ENCODE results near the gene CACTIN.
"Not testable (repeated sequence)": the region's sequence is repeated elsewhere in the genome, so short reads cannot be mapped to it uniquely, and the experiment has no call there.

The CACTIN gene

DNA sequence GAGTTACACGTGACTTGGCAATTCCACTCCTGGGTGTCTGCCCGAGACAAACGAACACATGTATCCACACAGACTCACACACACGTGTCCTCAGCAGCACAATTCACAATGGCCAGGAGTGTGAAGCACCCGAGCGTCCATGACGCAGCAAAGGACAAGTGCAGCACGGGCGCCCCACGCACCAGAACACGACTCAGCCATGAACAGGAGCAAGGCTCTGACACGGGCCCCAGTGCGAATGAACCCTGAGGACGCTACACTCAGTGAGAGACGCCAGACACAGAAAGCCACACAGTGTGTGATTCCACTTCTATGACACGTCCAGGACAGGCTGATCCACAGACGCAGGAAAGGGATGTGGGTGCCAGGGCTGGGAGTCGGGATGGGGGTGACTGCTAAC is 37.2 kb upstream of the CACTIN start:
- no peak for DNase-seq (ENCODE audit: low read depth)

DNA sequence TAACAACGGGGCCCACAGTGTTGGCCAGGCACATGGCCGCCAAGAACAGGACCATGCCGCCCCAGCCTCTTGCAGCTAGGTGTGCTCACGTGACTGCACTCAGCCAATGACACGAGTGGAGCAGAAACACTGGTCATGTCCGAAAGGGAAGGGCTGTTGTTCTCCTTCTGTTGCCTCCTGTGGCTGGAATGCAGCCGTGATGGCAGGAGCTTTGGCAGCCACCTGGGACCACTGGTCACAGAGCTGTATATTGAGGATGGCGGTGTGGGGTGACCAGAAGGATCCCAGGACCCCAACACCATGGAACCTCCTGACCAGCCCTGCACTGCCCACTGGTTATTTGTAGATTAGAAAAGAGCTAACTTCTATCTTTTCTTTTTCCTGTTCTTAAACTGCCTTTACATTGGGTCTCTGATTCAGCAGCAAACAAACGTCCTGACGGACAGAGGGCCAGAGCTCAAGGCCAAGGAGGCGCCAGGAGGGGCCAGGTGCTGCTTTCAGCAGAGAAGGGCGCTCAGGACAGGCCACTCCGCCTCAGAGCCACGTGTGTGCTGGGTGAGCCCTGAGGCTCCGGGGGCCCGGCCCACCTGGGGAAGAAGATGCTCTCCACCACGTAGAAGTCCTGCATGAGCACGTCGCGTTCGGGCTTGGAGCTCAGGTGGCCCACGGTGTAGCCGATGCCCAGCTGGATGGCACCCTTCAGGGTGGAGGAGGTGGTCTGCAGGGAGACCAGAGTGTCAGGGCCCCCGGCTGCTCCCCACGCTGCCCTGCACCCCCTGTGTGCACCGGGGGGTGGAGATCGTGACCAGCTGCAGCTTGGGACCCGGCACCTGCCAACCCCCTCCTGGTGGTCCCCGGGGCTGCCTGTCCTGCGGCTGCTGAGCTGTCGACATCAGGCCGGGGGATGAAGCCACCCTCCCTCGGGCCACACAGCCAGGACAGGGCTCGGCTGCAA is 35.0 kb upstream of the CACTIN start:
- DNase-seq (ENCODE audit: low read depth) = no peak

DNA sequence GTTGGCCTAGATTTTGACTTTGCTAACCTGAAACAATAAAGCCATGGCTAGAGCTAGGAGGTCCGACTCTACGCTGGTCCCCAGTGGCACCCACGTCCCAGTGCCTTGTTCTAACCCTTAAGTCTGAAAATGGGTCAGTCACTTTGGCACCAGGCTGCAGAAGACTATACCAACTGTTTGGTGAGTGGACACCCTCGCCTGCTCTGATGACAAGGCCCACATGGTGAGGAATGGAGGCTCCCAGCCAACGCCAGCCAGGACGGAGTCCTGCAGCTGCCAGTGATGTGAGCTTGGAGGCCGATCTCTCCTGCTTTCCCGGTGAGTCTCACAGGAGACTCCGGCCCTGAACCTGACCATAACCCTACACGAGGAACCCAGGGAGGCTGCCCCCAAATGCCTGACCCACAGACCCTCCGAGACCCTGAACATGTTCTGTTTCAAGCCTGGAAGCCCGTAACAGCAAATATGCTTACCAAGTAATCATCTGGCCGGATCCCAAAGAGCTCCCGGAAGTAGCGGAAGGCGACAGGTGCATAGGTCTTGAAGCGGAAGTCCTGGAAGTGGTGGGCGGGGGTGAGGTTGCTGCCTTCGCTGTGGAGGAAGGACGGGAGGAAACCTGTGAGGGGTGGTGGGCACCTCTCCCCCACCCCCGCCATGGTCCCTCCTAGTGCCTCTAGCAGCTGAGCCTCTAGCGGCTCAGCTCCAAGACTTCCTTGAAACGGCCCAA is 34.1 kb upstream of the CACTIN start:
- DNase-seq (ENCODE audit: low read depth) = no peak

DNA sequence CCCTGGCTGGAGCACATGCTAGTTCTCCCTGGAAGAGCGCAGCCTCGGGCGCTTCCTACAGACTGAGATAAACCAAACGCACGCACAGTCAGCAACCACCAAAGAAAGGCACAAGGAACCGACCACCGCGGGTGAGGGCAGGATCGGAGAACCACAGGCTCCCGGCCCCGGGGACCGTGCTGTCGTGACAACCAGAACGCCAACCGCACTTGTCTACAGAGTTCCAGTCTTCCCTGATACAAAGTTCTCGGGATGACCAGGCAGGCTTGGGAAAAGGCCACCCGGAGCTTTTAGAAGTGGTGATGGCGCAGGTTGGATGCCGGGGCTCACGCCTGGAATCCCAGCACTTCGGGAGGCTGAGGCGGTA is 33.1 kb upstream of the CACTIN start:
- no peak for DNase-seq (ENCODE audit: low read depth)

DNA sequence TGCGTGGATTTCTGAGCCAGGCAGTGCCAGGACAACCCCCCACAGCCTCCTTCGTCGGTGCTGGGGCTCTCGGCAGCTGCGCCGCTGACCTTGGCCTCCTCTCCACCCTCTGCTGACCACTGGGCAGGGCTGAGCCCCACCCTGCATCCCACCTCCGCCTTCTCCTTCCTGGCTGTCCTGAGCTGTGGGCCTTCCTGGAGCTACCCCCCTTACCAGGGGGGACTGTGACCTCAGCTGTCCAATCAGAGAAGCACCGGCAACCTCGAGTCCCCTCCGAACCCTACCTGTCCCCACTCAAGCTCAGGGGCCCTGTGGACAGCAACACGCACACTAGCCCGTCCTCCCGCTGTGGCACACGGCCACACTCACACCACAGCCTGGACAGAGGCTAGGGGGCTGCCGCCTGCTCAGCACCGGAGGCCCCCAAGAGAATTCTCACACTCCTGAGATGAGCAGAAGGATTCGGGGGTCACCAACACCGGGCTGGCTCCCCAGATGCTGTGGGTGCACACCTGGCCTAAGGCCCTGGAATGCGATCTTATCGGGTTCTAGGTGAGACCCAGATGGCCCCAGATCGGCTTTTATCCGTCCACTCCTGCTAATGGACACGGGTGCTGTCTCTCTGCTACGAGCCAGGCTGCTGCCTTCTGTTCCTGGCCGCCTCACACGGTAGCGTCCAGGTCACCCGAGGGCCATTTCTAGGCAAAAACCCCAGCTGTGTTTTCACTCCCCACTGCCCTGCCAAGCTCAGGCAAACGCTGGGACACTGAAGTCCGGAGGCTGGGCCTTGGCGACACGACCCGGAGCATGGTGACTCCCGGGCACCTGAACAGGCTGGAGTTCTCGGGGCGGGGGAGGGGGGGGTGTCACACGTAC is 32.5 kb upstream of the CACTIN start:
- no peak for DNase-seq (ENCODE audit: low read depth)

DNA sequence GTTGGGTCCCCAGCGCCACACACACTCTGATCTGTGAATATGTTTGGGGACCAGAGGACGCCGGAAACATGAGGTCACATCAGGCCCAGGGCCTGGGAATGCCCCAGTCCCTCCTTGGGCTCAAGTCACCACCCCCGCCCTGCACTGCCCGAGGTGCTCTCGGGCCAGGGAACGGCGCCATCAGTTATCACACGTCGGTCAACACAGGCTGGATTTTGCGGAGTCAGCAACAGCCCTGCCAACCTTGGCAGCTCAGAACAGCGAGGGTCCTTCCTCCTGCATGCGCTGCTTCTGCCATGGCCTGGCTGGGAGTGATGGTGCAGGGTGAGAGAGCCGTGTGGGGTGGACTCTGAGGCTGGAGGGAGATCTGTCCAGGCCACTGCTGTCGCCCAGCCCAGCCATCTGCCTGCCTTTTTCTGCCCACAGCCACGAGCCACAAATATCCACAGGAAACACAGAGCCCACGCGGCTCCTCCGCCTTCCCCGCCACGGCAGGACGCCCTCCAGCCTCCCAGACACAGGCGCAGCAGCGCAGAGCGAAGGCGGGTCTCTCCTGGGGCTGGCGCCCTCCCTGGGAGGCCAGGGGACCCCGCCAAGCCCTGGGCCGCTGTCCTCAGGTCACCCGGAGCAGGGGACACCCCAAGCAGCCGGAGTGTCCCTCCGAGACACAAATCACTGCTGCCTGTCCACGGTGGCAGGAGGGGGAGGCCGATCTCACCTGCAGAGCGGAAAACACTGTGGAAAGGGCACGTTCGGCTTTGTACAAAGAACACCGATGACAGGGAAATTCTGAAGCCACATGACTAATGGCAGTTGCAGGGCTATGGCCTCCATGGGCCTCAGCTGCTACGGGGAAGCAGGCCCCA is 31.6 kb upstream of the CACTIN start:
- DNase-seq (ENCODE audit: low read depth) = no peak

DNA sequence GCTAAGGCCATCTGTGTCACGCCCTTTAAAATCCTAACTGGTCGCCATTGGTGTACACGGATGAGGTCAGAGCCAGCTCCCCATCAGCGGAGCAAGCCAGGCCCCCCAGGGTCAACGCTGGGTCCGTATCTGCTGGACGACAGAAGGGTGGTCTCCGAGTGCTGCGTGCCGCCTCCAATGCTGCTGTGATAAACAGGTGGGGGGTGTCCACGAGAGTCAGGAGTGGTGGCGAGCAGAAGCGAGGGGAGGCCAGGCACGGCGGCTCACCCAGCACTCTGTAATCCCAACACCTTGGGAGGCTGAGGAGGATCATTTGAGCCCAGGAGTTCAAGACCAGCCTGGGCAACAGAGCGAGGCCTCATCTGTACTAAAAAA is 30.8 kb upstream of the CACTIN start:
- DNase-seq (ENCODE audit: low read depth) = no peak

DNA sequence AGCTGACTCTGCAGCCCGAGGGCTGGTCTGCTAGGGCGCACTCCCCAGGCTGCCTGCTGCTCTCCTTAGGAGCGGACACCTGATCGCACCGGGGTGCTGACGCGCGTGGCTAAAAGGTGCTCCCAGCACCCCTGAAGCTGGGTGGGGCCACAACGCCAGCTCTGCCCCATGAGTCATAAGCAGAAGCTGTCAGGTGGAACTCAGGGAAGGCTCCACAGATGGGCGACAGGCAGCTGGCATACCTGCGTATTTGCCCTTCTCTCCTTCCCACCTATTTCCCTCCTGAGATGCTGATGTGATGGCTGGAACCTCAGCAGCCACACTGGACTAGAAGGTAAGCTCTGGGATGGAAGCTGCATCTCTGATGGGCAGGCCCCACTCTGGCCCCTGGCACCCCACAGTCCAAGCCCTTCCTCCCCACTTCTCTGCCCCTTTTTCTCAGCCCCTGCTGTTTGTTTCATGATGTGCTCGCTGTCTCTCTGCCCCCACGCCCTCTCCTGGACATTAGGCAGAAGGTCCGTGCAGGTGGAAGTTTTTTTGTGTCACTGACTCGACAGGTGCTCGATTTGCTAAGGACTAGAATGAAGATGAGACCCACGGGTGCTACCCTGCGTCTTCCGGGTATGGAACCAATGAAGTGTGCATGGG is 30.3 kb upstream of the CACTIN start:
- no peak for DNase-seq (ENCODE audit: low read depth)

DNA sequence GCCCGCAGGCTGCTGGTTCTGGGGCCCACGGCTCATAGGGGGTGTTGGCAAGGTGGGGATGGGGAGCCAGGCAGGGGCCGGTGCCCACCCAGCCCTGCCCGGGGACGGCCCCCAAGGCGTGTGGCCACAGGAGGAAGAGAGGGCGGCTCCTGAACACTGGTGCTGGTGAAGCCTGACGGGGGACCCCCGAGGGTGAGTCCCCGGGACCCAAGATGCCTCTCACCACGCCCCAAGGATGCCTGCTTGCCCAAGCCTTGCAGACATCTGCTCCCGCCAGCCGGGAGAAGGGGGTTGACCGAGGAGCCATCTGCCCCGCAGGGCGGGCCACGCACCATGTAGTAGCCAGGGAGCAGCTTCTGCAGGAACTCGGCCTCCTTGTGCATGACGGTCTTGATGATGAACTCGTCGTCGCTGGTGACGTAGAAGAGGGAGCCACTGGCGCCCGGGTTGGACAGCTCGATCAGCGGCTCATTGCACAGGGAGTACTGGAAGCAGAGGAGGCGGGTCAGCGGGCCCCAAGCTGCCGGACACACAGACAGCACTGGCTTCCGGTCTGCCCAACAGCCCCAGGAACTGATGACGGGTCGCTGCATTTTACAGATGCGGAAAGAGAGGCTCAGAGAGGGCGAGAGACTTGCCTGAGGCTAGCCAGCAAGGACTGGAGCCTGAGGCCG is 29.6 kb upstream of the CACTIN start:
- DNase-seq (ENCODE audit: low read depth) = no peak

DNA sequence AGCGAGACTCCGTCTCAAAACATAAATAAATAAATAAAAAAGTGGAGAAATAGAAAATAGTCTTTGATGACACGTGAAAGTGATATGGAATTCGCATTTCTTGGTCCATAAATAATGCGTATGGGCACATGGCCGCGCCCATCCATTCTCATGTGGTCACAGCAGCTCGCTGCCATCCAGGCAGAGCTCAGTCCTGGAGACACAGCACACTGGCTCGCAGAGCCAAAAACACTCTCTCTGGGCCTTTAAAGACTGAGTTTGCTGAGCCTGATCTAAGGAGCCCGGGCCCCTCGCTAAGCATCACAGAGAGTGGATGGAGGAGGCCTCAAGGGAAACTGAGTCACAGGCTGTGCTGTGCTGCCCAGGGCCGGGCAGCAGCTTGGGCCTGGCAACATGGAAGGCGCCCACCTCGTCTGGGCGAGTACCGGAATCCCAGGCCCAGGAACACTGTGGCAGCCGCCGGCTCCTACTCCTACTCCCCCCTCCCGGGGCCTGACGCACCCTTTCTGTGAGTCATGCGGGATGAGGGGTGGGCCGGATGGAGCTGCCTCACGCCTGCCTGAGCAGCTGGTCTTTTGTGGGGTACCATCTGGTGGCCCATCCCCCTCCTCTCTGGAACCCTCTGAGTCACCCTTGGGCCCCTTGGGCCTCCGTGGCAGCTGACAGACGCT is 28.9 kb upstream of the CACTIN start:
- no peak for DNase-seq (ENCODE audit: low read depth)

DNA sequence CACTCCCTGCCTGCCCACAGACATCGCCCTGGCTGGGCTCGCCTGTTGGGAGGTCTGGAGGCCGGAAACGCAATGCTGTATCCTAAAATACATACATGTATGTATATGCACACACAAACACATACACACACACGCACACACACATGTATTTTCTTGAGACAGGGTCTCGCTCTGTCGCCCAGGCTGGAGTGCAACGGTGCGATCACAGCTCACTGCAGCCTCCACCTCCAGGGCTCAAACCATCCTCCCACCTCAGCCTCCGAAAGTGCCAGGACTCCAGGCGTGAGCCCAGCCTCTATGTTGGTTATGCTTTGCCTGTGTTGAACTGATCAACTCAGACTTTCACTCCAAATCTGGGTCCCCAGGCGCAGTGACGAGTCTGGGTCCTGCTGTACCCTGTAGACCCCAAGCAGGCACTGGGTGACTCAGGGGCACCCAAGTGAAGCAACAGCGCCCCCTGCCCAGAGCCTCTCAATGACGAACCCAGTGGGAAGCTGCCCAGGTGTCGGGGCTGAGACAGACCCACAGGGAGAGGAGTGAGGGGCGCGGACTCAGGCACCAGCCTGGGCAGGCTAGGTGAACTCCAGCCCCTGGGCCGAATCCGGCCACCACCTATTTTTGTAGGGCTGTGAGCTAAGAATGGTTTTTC is 27.4 kb upstream of the CACTIN start:
- no peak for DNase-seq (ENCODE audit: low read depth)

DNA sequence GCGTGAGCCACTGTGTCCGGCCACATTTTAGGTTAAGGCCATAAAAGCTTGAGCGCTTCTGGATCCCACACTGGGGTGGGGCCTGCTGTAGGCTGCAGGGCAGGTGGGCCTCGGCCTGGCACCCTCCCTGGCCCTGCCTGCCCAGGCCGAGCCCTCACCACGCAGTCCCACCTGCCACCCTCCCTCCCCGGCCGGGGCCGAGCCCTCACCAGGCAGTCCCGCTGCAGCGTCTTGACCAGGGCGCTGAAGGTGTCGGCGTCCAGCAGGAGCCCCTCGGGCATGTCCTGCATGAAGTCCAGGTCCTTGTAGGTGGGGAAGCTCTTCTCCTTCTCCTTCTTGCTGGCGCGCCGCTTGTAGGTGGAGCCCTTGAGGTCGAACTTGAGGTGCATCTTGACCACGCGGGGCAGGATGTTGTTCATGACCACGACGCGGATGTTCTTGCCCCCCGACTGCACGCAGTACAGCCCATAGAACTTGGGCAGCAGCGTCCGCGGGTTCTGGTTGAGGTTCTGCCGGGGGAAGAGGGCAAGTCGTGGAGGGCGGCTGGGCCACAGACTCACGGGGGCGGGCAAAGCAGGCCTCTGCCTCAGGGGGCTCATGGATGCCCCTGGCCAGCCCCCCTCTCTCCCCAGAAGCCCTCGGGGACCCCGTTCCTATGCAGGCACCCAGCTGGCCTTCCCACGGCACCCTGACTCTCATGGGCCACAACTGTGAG is 26.6 kb upstream of the CACTIN start:
- no peak for DNase-seq (ENCODE audit: low read depth)

DNA sequence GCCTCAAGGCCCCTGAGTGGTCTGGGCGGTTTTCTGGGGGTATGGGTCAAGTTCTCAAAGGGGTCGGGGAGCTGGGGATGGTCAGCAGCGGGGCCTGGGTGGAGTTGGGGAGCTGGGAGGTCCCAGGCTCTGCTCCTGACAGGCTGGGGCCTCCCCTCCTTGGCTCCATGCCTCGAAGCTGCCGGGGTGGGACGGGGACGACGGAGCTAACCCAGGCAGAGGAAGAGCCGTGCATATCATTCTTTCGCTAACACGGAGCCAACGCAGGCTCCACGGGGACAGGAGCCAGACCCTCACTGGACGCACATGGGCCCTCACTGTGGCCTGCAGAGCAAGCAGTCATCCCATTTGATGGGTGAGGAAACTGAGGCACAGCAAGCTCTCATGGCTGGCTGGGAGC is 25.8 kb upstream of the CACTIN start:
- no peak for DNase-seq (ENCODE audit: low read depth)

DNA sequence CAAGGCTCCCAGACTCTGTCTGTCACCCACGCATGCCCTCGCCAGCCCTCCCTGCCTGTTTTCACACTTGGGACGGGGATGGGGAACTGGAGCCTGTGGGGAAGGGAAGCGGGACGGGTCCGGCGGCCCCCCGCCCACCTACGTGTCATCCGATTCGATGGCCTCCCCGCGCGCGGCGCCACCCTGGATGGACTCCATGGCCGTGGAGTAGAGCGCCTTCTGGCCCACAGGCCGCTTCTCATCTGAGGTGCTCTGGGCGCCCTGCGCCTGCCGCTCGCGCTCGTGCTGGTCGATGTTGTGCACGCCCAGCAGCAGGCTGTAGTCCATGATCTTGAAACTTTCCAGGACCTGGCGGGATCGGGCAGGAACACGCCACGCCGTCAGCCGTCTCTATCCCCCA is 25.1 kb upstream of the CACTIN start:
- DNase-seq (ENCODE audit: low read depth) = no peak

DNA sequence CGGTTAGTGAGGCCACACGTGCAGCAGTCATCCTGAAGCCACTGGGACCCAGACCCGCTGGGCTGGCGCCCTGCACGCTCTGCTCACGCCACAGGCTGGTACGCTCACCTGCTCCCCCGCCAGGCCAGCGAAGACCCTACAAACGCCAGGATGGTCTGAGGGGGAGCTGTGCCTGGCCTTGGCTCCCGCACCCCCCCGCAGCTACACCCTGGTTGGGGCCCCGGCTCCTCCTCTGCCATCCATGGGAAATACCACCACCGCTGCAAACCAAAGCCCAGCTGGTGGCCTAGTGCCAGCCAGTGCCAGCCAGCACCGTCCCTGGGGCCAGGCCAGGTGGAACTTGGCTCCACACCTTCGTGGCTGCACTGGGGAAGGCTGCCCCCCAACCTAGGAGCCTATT is 23.3 kb upstream of the CACTIN start:
- no peak for DNase-seq (ENCODE audit: low read depth)

DNA sequence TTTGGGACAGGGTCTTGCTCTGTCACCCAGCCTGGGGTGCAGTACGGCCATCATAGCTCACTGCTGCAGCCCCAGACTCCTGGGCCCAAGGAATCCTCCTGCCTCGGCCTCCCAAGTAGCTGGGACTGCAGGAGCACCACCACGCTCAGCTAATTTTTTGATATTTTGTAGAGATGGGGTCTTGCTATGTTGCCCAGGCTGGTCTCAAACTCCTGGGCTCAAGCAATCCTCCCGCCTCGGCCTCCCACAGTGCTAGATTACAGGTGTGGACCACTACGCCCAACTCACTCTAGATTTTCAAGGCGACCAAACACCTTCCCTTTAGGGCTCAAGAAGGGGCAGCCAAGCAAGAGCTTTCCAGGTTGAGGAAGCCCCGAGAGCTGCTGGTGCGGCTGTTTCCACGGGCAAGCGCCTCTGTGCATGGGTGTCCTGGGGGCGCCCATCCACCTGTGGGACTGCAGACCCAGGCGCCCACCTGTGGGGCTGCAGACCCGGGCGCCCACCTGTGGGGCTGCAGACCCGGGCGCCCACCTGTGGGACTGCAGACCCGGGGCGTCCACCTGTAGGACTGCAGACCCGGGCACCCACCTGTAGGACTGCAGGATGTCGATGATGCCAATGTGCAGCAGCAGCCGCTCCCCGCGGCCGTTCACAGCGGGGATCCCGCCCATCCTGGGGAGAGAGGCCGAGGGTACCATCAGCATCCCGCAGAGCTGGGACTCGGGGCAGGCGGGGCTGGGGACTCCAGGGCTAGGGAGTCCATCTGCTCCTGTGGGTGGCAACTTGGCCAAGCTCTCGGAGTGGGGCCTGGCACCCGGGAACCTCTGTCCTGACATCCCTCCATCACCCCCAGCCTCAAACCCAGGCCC is 21.7 kb upstream of the CACTIN start:
- DNase-seq (ENCODE audit: low read depth) = no peak

DNA sequence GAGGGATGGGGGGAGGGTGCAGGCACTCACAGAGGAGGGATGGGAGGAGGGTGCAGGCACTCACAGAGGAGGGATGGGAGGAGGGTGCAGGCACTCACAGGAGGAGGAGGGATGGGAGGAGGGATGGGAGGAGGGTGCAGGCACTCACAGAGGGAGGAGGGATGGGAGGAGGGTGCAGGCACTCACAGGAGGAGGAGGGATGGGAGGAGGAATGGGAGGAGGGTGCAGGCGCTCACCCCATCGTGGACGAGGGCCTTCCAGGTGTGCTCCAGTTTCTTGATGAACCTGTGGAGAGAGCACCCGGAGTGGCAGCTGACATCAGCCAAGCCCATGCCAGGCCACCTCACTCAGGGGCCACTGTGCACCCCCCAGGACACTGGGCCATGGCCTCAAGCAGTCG is 20.5 kb upstream of the CACTIN start:
- DNase-seq (ENCODE audit: low read depth) = not testable (repeated sequence)
